ENCODE measurements around the gene PTPRN2.

PTPRN2 gene

DNA sequence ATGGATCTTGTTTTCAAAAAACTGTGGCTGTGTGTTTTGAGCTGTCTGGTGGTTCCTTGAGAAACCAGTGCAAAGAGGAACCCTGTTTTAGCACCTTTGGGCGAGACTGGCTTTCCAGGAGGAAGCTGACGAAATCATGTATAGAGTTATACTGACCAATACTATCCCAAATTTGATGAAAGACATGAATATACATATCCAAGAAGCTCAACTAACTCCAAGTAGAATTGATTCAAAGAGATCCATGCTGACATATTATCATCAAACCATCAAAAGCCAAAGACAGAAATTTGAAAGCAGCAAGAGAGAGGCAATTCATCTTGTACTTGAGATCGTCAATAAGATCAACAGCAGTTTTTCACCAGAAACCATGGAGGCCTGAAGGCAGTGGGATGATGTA, 640.1 kb downstream of the PTPRN2 start:
- no peak overlapping the region for H3K27ac ChIP-seq (ENCODE audit: low read depth in 2 of 2, low read length in 2 of 2)
- no peak overlapping the region for H3K4me3 ChIP-seq (ENCODE audit: low read length in 2 of 2)
- peaks cover 0 to 6% of the 10 kb centered on the region in 2 donors for H3K9me3 ChIP-seq (ENCODE audit: control insufficient read depth in 2 of 2, low read length in 2 of 2)
- no peak overlapping the region for H3K9ac ChIP-seq (ENCODE audit: low read depth in 1 of 2, low read length in 2 of 2)
- no peaks in the 10 kb centered on the region for H3K4me1 ChIP-seq (ENCODE audit: control insufficient read depth in 2 of 2, insufficient read depth in 2 of 2, low read length in 2 of 2)
- no peaks in the 10 kb centered on the region for H3K27me3 ChIP-seq (ENCODE audit: control insufficient read depth in 2 of 2, insufficient read depth in 2 of 2, low read length in 2 of 2)
- H3K36me3 ChIP-seq (ENCODE audit: control insufficient read depth in 2 of 2, insufficient read depth in 2 of 2, low read length in 2 of 2): no peaks in the 10 kb centered on the region

DNA sequence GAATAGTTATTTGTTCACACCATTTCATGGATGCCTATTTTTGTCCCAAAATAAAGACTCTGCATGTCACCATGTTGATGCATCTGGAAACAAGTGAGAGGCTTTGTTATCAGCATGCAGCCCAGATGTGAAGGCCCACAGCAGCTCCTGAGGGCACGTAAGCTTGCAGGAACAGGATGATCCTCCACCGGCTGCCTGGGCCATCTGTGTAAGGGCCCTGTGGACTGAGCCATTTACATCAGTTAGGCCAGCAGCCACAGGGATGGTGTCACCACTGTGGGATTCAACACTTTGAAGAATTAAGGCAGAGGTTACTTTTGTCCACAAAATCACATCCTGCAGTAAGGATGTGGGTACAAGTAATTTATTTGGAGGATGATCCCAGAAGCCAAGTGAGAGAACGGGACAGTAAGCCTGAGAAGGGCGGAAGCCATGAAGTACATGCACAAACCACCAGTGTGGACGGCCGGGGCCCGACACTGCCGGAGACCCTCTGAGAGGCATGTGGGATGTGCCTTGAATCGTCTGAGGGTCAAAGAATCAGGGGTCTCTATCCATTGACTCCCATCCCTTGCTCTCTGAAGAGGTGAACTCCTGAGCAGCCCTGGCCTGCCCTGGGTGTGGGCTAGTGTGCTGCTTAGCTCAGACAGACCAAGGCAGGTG, 641.1 kb downstream of the PTPRN2 start:
- H3K36me3 ChIP-seq (ENCODE audit: control insufficient read depth in 2 of 2, insufficient read depth in 2 of 2, low read length in 2 of 2): no peaks in the 10 kb centered on the region
- no peak overlapping the region for H3K27ac ChIP-seq (ENCODE audit: low read depth in 2 of 2, low read length in 2 of 2)
- H3K4me1 ChIP-seq (ENCODE audit: control insufficient read depth in 2 of 2, insufficient read depth in 2 of 2, low read length in 2 of 2): no peaks in the 10 kb centered on the region
- no peak overlapping the region for H3K9ac ChIP-seq (ENCODE audit: low read depth in 1 of 2, low read length in 2 of 2)
- H3K27me3 ChIP-seq (ENCODE audit: control insufficient read depth in 2 of 2, insufficient read depth in 2 of 2, low read length in 2 of 2): no peaks in the 10 kb centered on the region
- H3K4me3 ChIP-seq (ENCODE audit: low read length in 2 of 2): no peak overlapping the region
- H3K9me3 ChIP-seq (ENCODE audit: control insufficient read depth in 2 of 2, low read length in 2 of 2): peaks cover 0 to 6% of the 10 kb centered on the region in 2 donors

DNA sequence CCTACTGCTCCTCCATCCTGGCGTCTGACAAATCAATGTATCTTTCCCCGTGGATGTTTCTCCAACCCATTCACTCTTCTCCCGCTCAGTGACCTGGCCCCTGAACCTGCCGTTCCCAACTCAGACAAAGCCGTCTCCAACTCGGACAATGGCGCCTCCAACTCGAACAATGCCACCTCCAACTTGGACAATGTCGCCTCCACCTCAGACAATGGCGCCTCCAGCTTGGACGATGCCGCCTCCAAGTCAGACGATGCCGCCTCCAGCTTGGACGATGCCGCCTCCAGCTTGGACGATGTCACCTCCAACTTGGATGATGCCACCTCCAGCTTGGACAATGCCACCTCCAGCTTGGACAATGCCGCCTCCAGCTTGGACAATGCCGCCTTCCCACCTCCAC, 642.2 kb downstream of the PTPRN2 start:
- no peak overlapping the region for H3K9ac ChIP-seq (ENCODE audit: low read depth in 1 of 2, low read length in 2 of 2)

DNA sequence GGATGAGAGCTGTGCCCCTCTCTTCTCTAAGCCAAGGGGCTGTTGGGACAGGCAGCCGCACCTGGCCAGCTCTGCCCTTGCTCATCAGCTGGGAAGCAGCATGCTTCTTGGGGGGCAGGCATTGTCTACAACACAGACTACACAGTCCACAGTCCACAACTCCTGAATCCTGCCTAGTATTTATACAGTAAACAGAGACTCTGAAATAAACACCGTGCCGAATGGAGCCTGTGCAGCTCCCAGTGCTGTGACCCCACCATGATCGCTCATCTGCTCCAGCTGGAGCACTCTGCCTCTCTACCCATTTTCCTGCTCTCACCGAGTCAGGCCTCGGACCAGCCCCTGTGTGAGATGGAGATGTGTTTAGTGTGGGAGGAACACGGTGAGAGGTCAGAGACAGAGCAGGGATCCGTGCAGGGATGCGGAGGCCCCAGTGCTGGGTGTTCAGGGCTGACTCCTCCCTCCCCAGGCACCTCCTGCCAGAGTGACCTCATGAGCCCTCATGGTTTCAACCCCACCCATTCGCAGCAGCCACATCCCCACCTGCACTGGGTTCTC, 642.8 kb downstream of the PTPRN2 start:
- no peak overlapping the region for H3K27ac ChIP-seq (ENCODE audit: low read depth in 2 of 2, low read length in 2 of 2)
- no peak overlapping the region for H3K4me3 ChIP-seq (ENCODE audit: low read length in 2 of 2)
- H3K9me3 ChIP-seq (ENCODE audit: control insufficient read depth in 2 of 2, low read length in 2 of 2): peaks cover 0 to 6% of the 10 kb centered on the region in 2 donors
- H3K9ac ChIP-seq (ENCODE audit: low read depth in 1 of 2, low read length in 2 of 2): no peak overlapping the region
- no peaks in the 10 kb centered on the region for H3K27me3 ChIP-seq (ENCODE audit: control insufficient read depth in 2 of 2, insufficient read depth in 2 of 2, low read length in 2 of 2)
- no peaks in the 10 kb centered on the region for H3K4me1 ChIP-seq (ENCODE audit: control insufficient read depth in 2 of 2, insufficient read depth in 2 of 2, low read length in 2 of 2)
- no peaks in the 10 kb centered on the region for H3K36me3 ChIP-seq (ENCODE audit: control insufficient read depth in 2 of 2, insufficient read depth in 2 of 2, low read length in 2 of 2)

More for the DNA sequence above, 642.2 kb downstream of the PTPRN2 start:
- no peaks in the 10 kb centered on the region for H3K4me1 ChIP-seq (ENCODE audit: control insufficient read depth in 2 of 2, insufficient read depth in 2 of 2, low read length in 2 of 2)
- no peak overlapping the region for H3K27ac ChIP-seq (ENCODE audit: low read depth in 2 of 2, low read length in 2 of 2)
- H3K27me3 ChIP-seq (ENCODE audit: control insufficient read depth in 2 of 2, insufficient read depth in 2 of 2, low read length in 2 of 2): no peaks in the 10 kb centered on the region
- no peaks in the 10 kb centered on the region for H3K36me3 ChIP-seq (ENCODE audit: control insufficient read depth in 2 of 2, insufficient read depth in 2 of 2, low read length in 2 of 2)
- H3K4me3 ChIP-seq (ENCODE audit: low read length in 2 of 2): no peak overlapping the region
- H3K9me3 ChIP-seq (ENCODE audit: control insufficient read depth in 2 of 2, low read length in 2 of 2): peaks cover 0 to 6% of the 10 kb centered on the region in 2 donors

DNA sequence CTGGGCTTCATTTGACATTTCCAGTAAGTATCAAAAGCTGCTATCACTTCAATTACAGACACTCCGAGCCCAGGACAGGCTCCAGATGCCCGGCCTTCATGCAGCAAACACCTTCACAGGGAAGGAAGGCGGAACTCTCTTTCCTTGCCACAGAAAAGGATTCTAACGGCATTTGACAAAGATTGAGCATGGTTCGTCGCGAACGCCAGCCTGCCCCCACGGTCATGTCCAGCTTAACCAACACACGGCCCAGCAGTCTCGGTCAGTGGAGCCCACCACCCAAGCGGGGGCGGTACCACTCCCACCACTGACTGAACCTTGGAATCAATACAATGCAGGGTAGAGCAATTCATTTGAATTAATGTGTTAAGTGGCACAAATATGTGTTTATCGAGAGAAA, 643.6 kb downstream of the PTPRN2 start:
- Histone ChIP-seq H3K4me3 (ENCODE audit: low read length in 2 of 2) (no peak overlapping the region), H3K4me1 (ENCODE audit: control insufficient read depth in 2 of 2, insufficient read depth in 2 of 2, low read length in 2 of 2) (no peaks in the 10 kb centered on the region), H3K9me3 (ENCODE audit: control insufficient read depth in 2 of 2, low read length in 2 of 2) (peaks cover 0 to 6% of the 10 kb centered on the region in 2 donors), H3K9ac (ENCODE audit: low read depth in 1 of 2, low read length in 2 of 2) (no peak overlapping the region), H3K36me3 (ENCODE audit: control insufficient read depth in 2 of 2, insufficient read depth in 2 of 2, low read length in 2 of 2) (no peaks in the 10 kb centered on the region), H3K27ac (ENCODE audit: low read depth in 2 of 2, low read length in 2 of 2) (no peak overlapping the region), H3K27me3 (ENCODE audit: control insufficient read depth in 2 of 2, insufficient read depth in 2 of 2, low read length in 2 of 2) (no peaks in the 10 kb centered on the region)

DNA sequence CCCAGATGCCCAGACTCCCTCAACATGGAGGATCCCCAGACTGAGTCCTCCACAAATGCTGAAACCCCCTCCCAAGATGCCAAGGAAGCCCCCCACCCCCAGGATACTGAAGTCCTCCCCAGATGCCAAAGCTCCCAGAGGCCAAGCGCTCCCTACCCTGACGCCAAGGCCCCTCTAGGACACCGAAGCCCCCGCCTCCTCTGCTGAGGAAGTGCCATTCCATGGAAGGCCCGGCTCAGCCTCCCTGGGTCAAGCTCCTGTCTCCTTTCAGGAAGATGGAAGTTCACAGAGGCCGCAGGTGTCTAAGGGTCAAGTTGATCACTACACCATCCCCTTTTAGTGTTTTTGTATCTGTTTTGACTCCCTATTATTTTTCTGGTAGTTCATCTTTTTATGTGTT, 644.1 kb downstream of the PTPRN2 start:
- no peak overlapping the region for H3K9ac ChIP-seq (ENCODE audit: low read depth in 1 of 2, low read length in 2 of 2)
- H3K4me1 ChIP-seq (ENCODE audit: control insufficient read depth in 2 of 2, insufficient read depth in 2 of 2, low read length in 2 of 2): no peaks in the 10 kb centered on the region
- no peaks in the 10 kb centered on the region for H3K27me3 ChIP-seq (ENCODE audit: control insufficient read depth in 2 of 2, insufficient read depth in 2 of 2, low read length in 2 of 2)
- H3K9me3 ChIP-seq (ENCODE audit: control insufficient read depth in 2 of 2, low read length in 2 of 2): peaks cover 0 to 6% of the 10 kb centered on the region in 2 donors
- H3K4me3 ChIP-seq (ENCODE audit: low read length in 2 of 2): no peak overlapping the region
- no peaks in the 10 kb centered on the region for H3K36me3 ChIP-seq (ENCODE audit: control insufficient read depth in 2 of 2, insufficient read depth in 2 of 2, low read length in 2 of 2)
- H3K27ac ChIP-seq (ENCODE audit: low read depth in 2 of 2, low read length in 2 of 2): no peak overlapping the region

DNA sequence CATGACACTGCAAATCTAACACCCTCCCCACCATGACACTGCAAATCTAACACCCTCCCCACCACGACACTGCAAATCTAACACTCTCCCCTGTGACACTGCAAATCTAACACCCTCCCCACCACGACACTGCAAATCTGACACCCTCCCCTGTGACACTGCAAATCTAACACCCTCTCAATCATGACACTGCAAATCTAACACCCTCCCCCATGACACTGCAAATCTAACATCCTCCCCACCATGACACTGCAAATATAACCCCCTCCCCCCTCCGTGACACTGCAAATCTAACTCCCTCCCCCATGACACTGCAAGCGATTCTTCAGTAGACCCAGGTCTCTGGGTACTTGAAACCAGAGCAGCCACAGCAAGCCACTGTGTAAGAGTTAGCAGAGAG, 646.4 kb downstream of the PTPRN2 start:
- no peaks in the 10 kb centered on the region for H3K36me3 ChIP-seq (ENCODE audit: control insufficient read depth in 2 of 2, insufficient read depth in 2 of 2, low read length in 2 of 2)
- H3K9ac ChIP-seq (ENCODE audit: low read depth in 1 of 2, low read length in 2 of 2): no peak overlapping the region

DNA sequence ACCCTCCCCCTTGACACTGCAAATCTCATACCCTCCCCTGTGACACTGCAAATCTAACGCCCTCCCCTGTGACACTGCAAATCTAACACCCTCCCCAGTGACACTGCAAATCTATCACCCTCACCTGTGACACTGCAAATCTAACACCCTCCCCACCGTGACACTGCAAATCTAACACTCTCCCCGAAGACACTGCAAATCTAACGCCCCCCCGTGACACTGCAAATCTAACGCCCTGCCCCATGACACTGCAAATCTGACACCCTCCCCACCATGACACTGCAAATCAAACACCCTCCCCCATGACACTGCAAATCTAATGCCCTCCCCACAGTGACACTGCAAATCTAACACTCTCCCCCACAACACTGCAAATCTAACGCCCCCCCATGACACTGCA, 647.1 kb downstream of the PTPRN2 start:
- Histone ChIP-seq H3K9ac (ENCODE audit: low read depth in 1 of 2, low read length in 2 of 2) (no peak overlapping the region), H3K9me3 (ENCODE audit: control insufficient read depth in 2 of 2, low read length in 2 of 2) (no peaks in the 10 kb centered on the region), H3K27me3 (ENCODE audit: control insufficient read depth in 2 of 2, insufficient read depth in 2 of 2, low read length in 2 of 2) (no peaks in the 10 kb centered on the region), H3K27ac (ENCODE audit: low read depth in 2 of 2, low read length in 2 of 2) (no peak overlapping the region), H3K4me1 (ENCODE audit: control insufficient read depth in 2 of 2, insufficient read depth in 2 of 2, low read length in 2 of 2) (no peaks in the 10 kb centered on the region), H3K4me3 (ENCODE audit: low read length in 2 of 2) (no peak overlapping the region), H3K36me3 (ENCODE audit: control insufficient read depth in 2 of 2, insufficient read depth in 2 of 2, low read length in 2 of 2) (no peaks in the 10 kb centered on the region)

More for the DNA sequence above, 646.4 kb downstream of the PTPRN2 start:
- no peaks in the 10 kb centered on the region for H3K9me3 ChIP-seq (ENCODE audit: control insufficient read depth in 2 of 2, low read length in 2 of 2)
- no peak overlapping the region for H3K4me3 ChIP-seq (ENCODE audit: low read length in 2 of 2)
- no peak overlapping the region for H3K27ac ChIP-seq (ENCODE audit: low read depth in 2 of 2, low read length in 2 of 2)
- no peaks in the 10 kb centered on the region for H3K4me1 ChIP-seq (ENCODE audit: control insufficient read depth in 2 of 2, insufficient read depth in 2 of 2, low read length in 2 of 2)
- H3K27me3 ChIP-seq (ENCODE audit: control insufficient read depth in 2 of 2, insufficient read depth in 2 of 2, low read length in 2 of 2): no peaks in the 10 kb centered on the region

DNA sequence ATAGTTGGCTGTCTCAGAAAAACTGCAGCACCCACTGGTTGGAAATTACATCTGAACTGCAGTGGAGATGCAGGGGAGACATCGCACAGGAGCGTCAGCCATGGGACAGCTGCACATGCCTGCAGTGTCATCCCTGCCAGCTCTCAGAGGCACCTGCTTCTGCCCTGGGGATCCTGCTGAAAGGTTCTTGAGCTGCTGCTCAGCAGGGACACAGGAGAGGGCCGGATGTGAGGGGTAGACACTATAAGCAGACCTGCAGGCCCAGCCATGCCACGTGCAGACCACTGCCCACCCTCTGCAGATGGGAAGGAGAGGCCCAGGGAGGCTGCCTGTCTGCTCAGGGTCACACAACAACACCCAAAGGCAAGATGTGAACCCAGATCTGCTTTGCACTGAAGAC, 649.4 kb downstream of the PTPRN2 start:
- Histone ChIP-seq H3K36me3 (ENCODE audit: control insufficient read depth in 2 of 2, insufficient read depth in 2 of 2, low read length in 2 of 2) (no peaks in the 10 kb centered on the region), H3K27ac (ENCODE audit: low read depth in 2 of 2, low read length in 2 of 2) (no peak overlapping the region), H3K4me1 (ENCODE audit: control insufficient read depth in 2 of 2, insufficient read depth in 2 of 2, low read length in 2 of 2) (no peaks in the 10 kb centered on the region), H3K9ac (ENCODE audit: low read depth in 1 of 2, low read length in 2 of 2) (no peak overlapping the region), H3K27me3 (ENCODE audit: control insufficient read depth in 2 of 2, insufficient read depth in 2 of 2, low read length in 2 of 2) (no peaks in the 10 kb centered on the region), H3K9me3 (ENCODE audit: control insufficient read depth in 2 of 2, low read length in 2 of 2) (peaks cover 0 to 4% of the 10 kb centered on the region in 2 donors), H3K4me3 (ENCODE audit: low read length in 2 of 2) (no peak overlapping the region)

DNA sequence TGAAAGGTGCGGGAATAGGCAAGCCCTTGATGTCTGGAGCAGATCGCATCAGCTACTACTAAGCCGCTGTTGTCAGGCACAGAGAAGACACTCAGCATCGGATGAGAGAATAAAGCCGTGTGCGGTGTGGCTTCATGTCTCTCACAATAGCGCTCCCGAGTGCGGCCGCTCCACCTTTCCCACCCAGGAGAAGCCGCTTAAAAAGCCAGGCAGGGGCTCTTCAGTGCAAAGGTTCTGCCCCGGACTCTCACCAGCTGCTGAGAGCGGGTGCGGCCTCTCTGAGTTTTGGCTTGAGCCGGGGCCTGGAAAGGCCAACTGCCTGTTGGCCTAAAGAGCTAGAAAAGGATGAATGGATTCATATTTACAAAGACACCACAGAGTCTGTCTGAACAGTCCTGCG, 650.2 kb downstream of the PTPRN2 start:
- Histone ChIP-seq H3K36me3 (ENCODE audit: control insufficient read depth in 2 of 2, insufficient read depth in 2 of 2, low read length in 2 of 2) (no peaks in the 10 kb centered on the region), H3K9me3 (ENCODE audit: control insufficient read depth in 2 of 2, low read length in 2 of 2) (peaks cover 0 to 4% of the 10 kb centered on the region in 2 donors), H3K4me3 (ENCODE audit: low read length in 2 of 2) (no peak overlapping the region), H3K4me1 (ENCODE audit: control insufficient read depth in 2 of 2, insufficient read depth in 2 of 2, low read length in 2 of 2) (no peaks in the 10 kb centered on the region), H3K9ac (ENCODE audit: low read depth in 1 of 2, low read length in 2 of 2) (no peak overlapping the region), H3K27ac (ENCODE audit: low read depth in 2 of 2, low read length in 2 of 2) (no peak overlapping the region), H3K27me3 (ENCODE audit: control insufficient read depth in 2 of 2, insufficient read depth in 2 of 2, low read length in 2 of 2) (no peaks in the 10 kb centered on the region)
